GM19193 (cell line): ENCODE measurements around the gene JMJD6.

Experiments used
- POLR2A ChIP-seq: IDR thresholded peaks from 4 replicates; pipeline ENCODE4 v1.6.1; 2011; ENCODE audit not compliant: insufficient read depth, insufficient read length; ENCODE audit errors: extremely low read depth

JMJD6 gene

GRCh38 chr17:76737676-76738467, 11.5 kb upstream of the JMJD6 start, which contains the start of gene MFSD11:
Gene MFSD11 (plus strand): TSS chr17:76738119. CDS start chr17:76738353, 234 bp downstream.
- TF ChIP-seq POLR2A: peak; percentile 24

- TF ChIP-seq POLR2A: peak; percentile 100
These were observed 10.8 kb upstream of the JMJD6 start, which contains the start of gene SRSF2 for GRCh38 chr17:76737082-76737675. Gene SRSF2 (minus strand): TSS chr17:76737331. CDS start chr17:76737160, 171 bp downstream.

- peak; percentile 35 for TF ChIP-seq POLR2A
These were observed 10.1 kb upstream of the JMJD6 start for GRCh38 chr17:76736349-76737081.

GRCh38 chr17:76735586-76736348, 9.4 kb upstream of the JMJD6 start:
- TF ChIP-seq POLR2A: no peak

- peak; percentile 22 for TF ChIP-seq POLR2A
These were observed 8.6 kb upstream of the JMJD6 start for GRCh38 chr17:76735006-76735405.

- TF ChIP-seq POLR2A: no peak
These were observed 7.9 kb upstream of the JMJD6 start for GRCh38 chr17:76734080-76734840.

GRCh38 chr17:76733618-76733957, 7.2 kb upstream of the JMJD6 start:
- no peak for TF ChIP-seq POLR2A

- peak; percentile 30 for TF ChIP-seq POLR2A
These were observed 6.6 kb upstream of the JMJD6 start for GRCh38 chr17:76732734-76733617.

- peak; percentile 18 for TF ChIP-seq POLR2A
These were observed 5.7 kb upstream of the JMJD6 start for GRCh38 chr17:76731800-76732733.

- TF ChIP-seq POLR2A: peak; percentile 33
These were observed 1.5 kb upstream of the JMJD6 start for GRCh38 chr17:76727745-76728456.
